Fibroblast of peridontal ligament (primary cell): ENCODE measurements around the gene ABCC8.

Experiments
- DNase-seq: peaks from one replicate; pipeline ENCODE4 v3.0.0-alpha.2; 2010; ENCODE audit errors: extremely low read depth

Gene ABCC8

DNA sequence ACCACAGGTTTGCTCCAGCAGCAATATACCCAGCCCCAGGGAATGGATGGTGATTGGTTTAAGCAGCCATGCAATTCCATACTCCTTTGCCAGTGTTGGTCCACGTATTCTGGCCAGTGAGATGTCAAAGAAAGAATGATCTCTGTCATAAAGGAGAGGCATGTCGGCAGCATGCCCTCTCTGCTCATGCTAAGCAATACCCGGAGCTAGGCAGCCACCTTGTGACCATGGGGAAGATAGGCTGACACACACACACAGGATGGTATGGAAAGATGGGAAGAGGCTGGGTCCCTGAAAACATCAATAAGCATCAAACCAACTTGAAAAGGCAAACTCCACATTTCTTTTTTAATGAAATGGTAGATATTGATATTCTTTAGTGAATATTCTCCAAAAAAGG is 5.1 kb downstream of the ABCC8 start:
- DNase-seq: no peak

DNA sequence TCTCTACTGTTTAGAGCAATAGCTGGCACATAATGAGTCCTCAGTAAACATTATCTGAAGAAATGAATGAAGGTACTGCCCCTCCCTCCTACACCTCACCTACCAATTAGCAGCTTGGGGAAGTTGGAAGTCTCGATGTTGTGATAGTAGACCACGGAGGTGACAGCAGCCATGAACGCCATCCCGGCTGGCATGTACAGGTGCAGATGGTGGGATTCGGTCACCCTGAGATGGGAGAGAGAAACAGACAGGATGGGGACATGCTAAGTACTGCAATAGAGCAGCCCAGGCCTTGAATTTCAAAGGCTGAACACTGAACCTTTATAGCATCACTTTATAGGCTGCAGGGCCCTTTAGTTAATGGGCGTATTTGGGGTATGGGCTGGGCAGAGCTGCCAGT is 6.6 kb downstream of the ABCC8 start:
- DNase-seq: no peak

DNA sequence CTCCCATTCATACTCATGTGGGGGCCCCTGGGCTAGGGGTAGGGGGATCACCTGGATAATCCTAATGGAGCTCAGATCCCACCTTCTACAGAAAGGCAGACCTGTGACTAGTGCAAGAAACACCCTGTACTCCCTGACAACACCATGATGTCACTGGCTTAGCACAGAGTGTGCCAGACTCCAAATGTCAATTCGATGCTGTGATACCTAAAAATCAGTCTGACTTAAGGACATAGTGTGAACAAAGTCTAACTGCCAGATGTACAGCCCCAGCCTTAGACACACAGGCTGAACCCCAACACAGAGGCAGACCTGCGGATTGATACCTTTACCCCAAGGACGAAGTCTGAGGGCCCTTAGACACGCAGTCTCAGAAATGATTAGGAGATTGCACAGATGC is 8.5 kb downstream of the ABCC8 start:
- DNase-seq: no peak

DNA sequence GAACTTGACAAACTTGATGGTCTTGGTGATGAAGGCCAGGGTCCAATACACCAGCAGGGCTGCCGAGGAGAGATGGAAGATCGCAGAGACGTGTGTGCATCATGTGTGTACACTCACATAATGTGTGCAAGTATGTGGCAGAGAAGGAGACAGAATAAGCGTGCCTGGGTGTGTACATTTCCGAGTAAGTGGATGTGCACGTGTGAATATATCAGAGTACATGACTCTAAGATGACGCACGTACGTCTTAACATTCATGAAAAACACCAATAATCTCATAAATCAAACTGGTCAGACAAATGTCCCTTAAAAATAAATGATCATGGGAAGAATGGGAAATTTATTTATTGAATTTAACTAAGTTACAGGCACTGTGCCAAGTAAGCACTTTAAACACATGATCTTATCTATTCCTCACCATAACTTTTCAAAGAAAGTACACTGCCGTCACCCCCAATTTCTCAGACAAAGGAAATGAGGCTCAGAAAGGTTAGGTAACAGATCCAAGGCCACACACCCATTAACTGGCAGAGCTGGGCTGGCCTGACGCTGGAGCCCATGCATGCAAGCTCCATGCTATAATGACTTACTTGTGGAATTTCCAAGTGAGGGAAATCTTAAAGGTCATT is 13.0 kb downstream of the ABCC8 start:
- DNase-seq: no peak

DNA sequence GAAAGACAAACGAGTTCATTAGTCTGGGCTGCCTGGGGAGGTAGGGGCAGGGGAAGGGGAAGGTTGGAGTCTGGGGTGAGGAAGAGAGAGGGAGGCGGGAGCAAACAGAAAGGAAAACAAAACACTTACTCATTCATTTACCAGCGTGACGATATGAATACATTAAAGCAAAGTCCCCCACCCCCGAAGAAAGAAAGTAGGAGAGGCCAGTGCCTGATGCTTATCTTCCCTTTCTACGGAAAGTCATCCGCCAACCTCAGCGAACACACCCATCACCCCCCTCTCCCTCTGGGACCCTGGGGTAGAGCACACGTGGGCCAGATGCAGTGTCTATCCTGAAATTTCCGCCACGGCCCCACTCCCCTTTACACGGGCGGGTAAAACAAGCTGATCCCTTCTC is 13.7 kb downstream of the ABCC8 start:
- no peak for DNase-seq

DNA sequence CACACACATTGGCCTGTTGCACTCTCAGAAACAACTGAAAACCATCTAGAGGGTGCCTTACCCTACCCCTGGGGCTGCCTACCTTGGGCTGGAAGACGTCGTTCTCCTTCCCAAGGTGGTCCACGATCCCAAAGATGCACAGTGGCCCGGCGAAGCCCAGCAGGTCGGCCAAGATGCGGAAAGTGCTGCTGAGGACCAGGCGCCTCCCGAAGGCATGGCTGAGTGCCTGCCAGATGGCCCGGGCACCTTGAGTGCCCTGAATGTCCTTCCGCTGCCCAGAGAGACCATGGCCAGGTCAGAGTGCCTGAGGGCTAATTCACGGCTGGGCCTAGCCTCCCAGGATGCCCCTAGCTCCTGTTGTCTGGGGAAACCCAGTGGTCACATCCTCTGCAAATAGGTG is 16.2 kb downstream of the ABCC8 start:
- no peak for DNase-seq

DNA sequence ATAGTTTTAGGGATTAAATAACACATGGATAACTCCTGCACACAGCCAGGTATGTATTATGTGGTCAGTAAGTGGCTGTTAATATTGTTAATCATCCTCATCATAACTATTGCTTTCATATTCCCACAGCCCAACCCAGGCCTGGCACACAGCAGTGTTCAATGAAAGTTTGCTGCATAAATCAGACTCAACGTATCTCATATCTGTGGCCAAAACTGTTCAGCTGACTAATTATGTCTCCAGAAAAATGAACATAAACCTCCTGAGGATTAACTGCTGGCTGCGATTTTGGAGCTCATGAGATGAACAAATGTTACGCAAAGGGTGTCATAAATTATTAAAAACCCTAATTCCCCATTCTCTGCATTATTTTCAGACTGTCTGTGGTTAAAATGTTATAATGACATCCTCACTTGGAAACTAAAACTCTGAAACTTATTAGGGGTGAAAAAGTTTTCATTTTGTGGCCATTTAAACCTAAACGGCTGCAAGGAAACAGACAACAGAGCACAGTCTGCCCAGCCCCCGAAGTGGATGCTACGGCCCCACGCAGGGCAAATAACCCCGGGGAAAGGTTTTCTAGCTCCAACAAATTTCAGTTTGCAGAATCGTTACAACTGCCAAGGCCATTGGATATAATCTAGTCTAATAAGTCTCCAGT is 17.3 kb downstream of the ABCC8 start:
- DNase-seq: no peak

DNA sequence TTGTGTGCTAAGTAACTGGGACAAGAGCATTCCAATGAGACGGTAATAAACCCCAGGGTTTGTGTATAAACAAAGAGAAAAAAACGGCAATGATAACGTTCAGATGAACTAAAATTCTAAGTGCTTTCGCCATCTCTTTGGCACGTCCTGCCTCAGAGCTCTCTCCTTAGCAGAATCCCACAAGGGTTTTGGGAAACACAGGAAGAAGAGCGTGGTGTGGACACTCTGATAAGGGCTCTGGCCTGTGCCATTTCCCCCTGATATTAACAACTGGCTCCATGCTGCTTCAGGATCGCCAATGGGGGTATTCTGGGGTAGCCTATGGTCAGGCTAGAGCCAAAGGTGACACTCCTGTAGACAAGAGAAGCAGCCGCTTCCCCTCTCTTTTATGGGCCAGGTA is 18.4 kb downstream of the ABCC8 start:
- DNase-seq: no peak

DNA sequence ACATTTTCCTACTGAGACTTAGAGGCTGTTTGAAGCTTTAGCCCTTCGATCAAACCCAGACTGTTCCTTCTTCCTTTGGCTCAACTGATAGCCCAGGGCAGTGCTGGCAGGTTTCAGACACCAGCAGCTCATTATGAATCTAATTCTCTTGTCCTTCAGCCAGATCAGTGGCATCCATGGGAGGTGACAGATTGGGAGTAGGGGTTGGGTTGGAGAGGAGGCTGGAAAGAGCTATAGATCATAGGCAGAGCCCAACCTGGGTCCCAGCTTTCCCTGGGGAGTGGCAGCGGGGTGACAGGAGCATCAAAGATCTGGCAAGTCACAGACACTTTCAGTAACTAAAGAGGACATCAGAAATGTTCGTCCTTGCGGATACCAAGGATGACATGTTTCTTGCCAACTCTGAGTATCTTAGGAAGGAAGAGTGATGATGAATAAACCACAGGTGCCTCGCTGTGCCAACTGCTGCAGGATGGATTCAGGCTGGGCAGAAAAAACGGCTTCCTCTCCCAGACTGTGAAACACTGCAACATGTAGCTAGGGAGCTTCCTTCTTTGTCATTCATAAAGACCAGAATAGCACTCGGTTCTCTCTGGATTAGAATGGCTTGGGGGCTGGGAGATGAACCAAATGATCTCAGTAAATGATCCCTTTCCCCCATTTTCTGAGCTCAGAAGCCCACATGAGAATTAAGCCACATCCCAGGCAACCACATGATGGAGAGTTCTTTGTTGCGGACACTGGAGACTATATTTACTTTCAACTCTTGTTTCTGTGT is 19.1 kb downstream of the ABCC8 start:
- DNase-seq: no peak

DNA sequence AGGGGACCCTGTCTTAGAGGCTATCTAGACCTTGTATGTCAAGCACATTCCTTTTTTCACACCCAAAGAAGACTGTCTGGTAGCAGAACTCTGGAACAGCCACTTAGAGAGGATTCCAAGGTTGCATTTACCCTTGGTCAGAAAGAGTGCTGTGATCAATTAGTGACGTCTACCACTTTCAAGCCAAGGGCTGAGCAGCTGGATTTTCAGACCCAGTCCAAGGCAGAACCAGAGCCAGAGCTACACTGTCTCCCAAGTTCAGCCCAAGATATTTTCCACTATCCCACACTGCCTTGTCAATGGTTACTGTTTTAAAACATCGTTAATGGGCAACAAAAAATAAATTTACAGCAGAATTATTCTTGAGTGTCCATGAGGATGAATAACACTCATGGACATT is 24.0 kb downstream of the ABCC8 start:
- DNase-seq: no peak

DNA sequence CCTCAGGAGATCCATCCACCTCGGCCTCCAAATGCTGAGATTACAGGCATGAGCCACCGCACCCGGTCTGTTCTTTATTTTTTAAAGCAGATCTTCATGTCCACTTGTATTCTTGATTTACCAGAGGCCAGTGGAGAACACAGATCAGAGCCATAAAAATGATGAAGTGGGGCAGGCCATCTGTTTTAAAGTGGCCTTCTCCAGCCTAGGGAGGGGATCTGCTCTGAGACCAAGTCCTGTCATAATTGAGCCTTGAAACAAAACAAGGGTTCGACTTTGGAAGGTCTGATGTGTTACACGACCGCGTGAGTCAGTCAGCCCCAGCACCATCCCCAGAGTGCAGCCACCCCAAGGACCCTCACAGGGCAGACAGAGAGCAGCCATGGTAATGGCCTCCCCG is 27.5 kb downstream of the ABCC8 start:
- no peak for DNase-seq

DNA sequence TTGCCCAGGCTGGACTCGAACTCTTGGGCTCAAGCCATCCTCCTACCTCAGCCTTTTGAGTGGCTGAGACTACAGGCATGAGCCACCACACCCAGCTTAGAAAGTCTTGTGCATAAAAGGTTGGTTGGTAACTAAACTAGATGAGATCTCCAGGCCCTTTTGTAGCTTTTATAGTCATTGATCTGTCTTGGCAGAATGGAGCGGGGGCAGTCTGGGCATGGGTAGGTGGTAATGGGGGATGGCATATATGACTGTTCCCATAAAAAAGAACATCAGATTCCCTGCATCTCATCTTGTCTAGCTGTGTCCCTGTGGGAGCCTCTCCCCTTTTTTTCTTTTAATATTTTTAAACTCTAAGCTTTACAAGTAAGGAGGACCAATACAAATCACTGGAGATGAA is 30.2 kb downstream of the ABCC8 start:
- DNase-seq: no peak

DNA sequence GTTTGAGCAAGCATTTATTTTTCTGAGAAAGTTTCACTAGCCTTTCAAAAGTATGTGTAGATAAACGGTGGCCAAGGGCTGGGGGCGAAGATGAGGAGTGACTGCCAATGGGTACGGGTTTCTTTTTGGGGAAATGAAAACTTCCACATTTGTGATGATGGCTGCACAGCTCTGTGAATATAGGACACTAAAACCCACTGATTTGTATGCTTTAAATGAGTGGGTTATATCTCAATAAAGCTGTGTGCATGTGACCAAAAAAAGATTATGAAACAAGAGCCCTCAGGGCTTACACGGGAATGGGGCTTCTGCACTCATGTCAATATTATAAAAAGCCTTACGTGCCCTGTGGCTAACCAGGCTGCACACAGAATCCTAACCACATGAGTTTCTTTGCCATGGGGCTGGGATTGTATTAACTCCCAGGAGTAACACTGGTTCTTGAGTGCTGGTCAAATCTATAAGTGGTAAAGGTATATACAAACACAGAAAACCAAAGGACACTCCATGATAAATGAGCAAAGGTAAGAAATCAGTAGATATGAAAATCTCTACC is 31.3 kb downstream of the ABCC8 start:
- no peak for DNase-seq

DNA sequence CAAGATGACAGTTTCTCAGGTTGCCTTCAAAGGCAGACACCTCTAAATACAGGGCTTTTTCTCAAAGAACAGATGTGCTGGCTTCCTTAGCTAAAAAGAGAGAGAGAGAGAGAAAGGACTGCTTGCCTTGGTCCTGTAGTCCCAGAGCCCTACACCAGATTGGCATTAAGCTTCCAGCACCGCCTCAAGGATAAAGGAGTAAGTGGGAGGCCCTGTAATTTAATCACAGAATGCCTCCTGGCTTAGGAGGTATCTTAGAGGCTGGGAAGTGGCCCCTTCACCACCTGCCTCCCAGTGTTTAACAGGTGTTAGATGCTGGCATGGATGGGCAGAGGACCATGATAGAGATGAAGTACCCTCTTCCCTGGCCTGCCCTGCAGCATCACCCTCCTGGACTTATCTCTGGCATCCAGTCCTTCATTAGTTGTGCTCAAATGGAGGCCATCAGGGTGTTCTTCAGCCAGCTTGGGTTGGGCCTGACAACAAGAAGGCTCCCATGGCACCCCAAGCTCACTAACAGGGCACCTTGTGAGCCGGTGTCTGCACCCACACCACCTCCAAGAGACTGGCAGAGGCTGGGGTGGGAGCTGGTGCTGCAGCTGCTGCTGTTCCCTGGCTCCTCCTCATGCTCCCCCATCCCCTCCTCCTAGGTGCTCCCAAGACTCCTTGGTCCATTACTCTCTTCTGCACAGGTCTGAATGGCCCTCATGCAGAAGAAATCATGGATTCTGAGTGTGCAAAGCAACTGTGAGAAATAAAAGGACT is 32.5 kb downstream of the ABCC8 start:
- no peak for DNase-seq

DNA sequence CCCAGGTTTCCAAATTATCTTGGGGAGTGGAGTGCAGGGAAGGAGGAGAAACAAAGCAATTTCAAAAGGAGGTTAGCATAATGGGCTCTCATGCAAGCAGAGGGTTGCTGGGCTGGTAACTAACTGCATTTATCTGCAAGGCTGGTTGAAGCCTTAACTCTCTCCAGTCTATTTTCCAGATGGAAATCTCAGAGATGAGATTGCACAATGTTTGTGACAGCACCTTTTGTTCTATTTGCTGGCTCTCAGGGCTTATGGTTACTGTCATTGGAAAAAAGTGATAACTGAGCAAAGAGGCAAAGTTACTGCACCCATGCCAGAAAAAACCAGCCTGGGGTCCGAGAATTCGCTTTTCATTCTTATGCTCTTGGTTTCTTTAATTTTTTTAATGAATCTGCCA is 33.2 kb downstream of the ABCC8 start:
- DNase-seq: no peak

DNA sequence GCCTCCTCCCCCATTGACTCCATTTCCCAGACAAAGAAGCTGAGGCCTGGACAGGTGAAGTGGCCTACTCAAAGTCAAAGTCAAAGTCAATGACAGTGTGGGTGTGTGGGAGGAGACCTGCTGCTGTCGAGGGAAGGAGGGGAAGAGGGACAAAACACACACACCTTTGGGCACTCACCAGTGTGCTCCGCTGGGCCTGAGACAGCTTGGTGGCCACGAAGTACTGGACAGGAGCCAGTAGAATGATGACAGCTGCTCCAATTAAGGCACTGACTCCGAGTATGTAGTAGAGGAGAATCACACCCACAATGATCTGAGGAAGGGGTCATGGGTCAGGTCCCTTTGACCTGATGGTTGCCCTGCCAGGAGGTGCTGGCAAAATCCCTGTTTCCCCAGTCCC is 33.6 kb downstream of the ABCC8 start:
- no peak for DNase-seq

DNA sequence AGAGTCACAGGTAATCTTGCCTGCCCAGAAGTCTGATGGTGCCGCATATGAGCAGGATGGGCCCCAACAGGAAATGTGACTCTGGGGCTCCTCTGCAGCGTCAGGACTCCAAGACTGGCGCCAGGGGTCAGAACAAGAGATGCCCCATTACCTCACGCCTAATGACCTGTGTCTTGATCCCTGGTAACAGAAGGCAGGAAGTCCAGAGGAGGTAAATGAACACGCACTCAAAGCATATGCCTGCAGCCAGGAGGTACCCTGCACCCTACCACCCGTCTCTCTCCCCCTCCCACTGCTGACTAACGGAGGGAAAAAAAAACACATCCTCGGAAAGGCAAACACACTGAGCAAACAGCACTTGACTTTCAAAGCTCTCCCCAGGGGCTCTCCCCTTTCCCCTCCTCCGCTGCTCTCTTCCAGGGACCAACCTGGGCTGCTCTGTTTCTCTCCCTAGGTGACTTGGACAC is 37.3 kb downstream of the ABCC8 start:
- DNase-seq: no peak

DNA sequence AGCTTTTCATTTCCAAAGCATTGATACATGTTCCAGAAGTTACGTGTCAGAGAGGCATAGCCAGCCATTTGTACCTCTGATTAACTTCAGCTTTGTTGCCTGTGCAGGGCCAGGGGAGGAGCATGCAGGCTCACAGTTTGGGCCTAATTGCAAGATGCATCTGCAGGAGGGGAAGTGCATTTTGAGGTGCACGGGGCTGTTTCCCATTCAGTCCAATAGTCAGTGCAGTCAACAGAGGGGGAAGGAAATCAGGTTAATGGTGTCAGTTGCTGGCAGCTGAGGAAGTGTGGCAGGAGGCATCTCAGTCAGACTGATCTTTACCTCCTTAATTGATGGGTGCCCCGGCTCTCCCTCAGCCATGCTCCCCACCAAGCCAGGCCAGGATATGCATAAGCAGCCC is 39.3 kb downstream of the ABCC8 start:
- DNase-seq: no peak

DNA sequence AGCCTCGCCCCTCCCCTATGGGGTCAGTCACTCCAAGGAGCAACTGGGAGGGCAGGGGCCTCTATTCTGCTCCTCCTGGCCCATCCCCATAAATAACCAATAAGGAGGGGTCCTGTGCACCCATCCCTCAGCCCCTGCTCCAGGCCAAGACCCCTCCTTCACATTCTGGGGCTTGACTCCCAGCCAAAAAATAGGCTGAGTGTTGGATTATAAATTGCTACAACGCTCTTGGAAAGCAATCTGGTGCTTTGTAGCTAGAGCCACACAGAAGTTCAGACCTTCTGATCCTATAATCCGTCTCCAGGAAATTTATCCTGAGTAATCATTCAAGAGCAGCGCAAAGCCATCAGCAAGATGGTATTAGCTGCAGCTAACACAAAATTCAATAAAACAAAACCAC is 42.5 kb downstream of the ABCC8 start:
- DNase-seq: no peak

DNA sequence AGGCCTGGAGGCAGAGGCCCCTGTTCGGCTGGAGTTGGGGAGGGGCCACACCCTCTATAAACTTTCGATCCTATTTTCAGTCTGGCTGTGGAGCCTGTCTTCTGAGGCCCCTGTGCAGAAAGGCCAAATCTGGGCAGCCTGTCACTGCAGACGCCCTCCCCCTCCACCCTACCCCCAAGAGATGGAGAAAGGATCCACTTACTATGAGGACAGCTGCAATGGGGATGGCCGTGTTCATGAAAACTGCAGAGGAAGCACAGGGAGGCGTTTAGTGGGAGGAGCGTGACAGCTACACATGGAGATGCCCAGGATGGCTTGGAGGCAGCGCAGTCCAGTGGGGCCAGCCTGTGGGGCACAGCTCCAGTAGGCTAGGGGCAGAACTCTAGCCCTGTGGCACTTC is 44.6 kb downstream of the ABCC8 start:
- DNase-seq: no peak

DNA sequence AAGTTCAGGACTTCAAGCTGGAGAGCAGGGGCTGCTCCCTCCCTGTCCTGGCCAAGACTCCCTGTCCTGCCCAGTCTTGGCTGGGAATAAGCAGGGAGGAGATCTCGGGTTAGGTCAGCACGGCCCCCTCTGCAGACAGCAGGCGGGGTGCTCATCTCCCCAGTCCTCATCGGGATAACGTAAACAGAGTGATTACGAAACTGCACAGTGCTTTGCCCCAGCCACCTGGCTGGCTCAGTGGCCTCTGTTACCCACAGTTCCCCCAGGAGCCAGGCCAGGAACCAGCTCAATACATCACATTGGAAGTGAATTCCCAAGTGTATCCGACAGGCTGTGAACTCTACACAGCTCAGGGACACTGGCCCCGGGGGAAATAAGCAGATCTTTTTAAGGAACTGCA is 45.5 kb downstream of the ABCC8 start:
- no peak for DNase-seq

DNA sequence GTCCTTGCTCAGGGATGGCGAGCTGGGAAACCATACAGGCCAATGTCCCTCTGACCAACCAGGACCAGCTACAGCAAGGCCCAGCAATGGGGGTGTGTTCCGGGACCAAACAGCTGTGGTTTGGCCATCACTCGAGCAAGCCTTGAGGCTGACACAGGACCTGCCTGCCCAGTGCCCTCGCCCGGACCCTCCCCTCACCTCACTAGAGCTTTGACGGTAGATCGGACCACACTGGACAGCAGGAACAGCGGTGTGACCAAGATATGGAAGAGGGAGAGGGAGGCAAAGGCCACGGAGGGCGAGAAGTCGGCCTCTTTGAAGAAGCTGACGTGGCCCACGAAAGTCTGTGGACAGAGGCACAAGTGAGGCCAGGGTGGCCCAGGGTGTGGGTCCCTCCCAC is 46.0 kb downstream of the ABCC8 start:
- no peak for DNase-seq
